ENCODE measurements around the gene FKBP4.

The FKBP4 gene

DNA sequence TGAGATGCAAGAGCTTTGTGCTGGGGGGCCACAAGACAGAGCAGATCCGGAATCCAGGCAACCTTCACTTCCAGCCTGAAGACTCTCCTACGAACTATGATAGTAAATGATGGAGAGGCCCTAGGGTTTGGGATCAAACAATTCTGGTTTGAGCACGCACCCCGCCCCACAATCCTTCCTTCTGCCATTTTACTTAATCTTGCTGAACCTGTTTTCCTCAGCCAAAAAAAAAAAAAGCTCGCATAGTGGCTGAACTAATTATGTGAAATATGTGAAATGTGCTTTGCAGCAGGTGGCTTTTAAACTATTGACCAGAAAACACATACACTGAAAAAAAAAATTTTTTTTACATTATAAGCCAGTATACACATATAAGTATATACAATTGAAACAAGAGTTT, 17.0 kb downstream of the FKBP4 start:
- peak overlapping the region; percentile 79 for H3K27ac ChIP-seq
- DNase-seq (ENCODE audit: low read depth, low spot score): no peak

DNA sequence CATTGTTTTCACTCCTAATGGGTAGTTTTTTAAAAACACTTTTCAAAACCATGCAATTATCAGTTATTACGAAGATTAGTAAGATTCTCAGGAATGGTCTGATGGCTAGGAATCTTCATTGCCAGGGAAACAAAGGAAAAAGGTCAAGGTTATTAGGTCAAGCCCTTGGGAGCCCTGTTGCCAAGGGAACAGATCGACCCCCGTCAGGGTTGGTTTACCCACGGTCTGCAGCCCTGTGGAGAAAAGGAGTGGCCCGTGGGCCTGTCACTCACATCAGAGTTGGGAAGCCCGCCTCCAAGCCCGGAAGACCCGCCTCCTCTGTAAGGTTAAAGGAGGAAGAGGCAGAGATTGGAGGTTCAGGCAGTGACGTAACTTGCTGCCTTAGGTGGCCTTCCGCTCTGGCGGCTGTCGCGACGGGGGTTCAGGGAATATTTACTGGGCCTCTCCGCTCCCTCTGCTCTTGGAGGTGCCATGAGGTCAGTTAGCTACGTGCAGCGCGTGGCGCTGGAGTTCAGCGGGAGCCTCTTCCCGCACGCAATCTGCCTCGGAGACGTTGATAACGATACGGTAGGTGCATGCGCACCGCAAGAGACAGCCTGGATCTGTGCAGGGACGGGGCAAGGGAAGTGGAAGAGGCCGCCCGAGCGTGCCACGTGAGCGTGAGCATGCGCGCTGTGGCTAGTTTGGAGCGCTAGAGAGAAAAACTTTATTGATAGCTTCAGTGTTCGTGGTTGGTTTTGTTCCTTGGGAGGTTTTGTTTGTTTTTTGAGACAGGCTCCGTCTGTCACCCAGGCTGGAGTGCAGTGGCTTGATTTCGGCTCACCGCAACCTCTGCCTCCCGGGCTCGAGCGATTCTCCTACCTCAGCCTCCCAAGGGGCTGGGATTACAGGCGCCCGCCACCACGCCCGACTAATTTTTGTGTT, 17.8 kb downstream of the FKBP4 start, which contains the start of gene ITFG2:
Gene ITFG2, plus strand, starts transcription at position 379 of the 924 bp plus-strand sequence. Its CDS starts 93 bp downstream, at position 472.
- DNase-seq (ENCODE audit: low read depth, low spot score): peak; percentile 92
- peak within 1 kb of the TSS; percentile 79 for H3K27ac ChIP-seq

GRCh38 chr12:2813214-2814185, 18.7 kb downstream of the FKBP4 start:
- no peak for DNase-seq (ENCODE audit: low read depth, low spot score)
- peak overlapping the region; percentile 79 for H3K27ac ChIP-seq

DNA sequence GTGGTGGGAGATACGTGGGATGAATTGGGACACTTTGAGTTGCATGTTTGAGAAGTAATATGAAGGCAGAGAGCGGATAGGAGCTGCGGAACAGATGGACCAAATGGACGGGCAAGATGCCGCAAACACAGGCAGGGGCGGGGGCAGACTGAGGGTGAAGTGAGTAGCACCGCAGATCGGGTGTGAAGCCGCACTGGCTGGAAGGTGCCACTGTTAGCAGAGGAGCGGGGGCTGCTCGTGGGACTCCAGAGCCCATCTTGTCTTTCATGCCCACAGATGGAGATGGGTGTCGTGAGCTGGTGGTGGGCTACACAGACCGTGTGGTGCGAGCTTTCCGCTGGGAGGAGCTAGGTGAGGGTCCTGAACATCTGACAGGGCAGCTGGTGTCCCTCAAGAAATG, 25.0 kb downstream of the FKBP4 start:
- no peak for DNase-seq (ENCODE audit: low read depth, low spot score)
- no peak overlapping the region for H3K27ac ChIP-seq

GRCh38 chr12:2820432-2820831, 25.7 kb downstream of the FKBP4 start:
- DNase-seq (ENCODE audit: low read depth, low spot score): no peak
- H3K27ac ChIP-seq: no peak overlapping the region

GRCh38 chr12:2823483-2823882, 28.7 kb downstream of the FKBP4 start:
- no peak for DNase-seq (ENCODE audit: low read depth, low spot score)
- H3K27ac ChIP-seq: no peak overlapping the region

- no peak for DNase-seq (ENCODE audit: low read depth, low spot score)
- no peak overlapping the region for H3K27ac ChIP-seq
Measured at GRCh38 chr12:2824541-2824940, 29.8 kb downstream of the FKBP4 start.

GRCh38 chr12:2825132-2825531, 30.4 kb downstream of the FKBP4 start:
- no peak for DNase-seq (ENCODE audit: low read depth, low spot score)
- H3K27ac ChIP-seq: no peak overlapping the region

GRCh38 chr12:2826036-2826435, 31.3 kb downstream of the FKBP4 start:
- no peak for DNase-seq (ENCODE audit: low read depth, low spot score)
- no peak overlapping the region for H3K27ac ChIP-seq

DNA sequence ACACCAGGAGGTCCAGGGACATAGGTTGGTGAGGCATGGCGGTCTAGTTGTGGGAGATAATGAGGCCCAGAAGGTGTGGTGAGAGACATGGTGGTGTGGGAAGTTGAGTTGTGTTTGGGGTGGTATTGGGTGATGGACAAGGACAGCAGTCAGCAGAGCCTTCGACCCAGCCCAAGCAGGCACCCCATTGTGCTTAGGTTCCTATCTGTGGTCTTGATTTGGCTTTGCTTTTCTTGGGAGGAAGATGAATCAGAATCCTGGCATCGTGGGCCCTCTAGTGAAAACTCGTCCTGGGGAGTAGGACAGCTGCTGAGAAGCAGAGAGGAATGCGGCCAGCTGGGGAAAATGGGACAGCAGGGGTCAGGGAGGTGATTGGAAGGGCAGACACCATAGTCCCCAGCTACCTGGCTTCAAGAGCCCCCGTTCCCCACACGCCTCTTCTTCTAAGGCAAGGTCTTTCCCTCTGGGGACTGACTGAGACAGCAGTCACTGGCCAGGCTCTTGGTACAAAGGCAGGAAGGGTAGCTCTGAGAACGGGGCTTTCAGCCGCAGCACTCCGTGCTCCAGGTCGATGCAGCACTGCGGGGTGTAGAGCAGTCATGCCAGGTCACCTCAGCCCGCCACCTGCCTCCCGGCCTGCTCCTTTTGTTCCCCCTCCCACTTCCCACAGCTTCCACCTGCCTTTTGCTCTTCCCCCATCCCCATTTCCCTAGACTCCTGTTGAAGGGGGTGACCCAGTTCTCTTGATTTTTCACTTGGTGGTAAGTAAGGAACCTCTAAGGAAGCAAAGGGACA, 32.1 kb downstream of the FKBP4 start:
- no peak overlapping the region for H3K27ac ChIP-seq
- no peak for DNase-seq (ENCODE audit: low read depth, low spot score)

GRCh38 chr12:2829275-2829674, 34.5 kb downstream of the FKBP4 start:
- H3K27ac ChIP-seq: no peak overlapping the region
- no peak for DNase-seq (ENCODE audit: low read depth, low spot score)

DNA sequence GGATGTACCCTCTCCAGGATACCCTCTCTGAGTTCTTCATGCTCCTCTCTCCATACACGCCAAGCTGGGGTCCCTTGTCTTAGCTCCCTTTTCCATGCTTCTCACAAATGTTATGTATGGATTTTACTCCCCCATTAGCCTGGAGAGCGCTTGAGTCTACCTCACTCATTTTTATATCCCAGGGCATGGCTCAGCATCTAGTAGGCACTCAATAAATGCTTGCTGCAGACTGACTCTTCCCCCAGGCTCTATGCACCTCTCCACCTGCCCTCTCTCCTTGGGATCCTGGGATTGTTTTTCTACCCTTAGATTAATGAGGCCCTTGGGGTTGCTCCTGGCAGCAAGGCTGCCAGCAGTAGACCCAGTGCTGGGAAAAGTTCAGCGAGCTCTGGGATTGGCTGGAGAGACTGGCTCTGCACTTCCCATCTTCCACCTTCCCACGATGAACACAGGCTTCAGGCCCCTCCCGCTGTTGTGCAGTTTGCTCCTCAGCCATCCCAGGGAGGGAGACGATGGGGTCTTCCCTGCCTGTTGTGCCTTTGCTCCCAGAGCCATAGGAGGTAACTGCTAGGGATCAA, 37.9 kb downstream of the FKBP4 start:
- no peak for DNase-seq (ENCODE audit: low read depth, low spot score)
- no peak overlapping the region for H3K27ac ChIP-seq

GRCh38 chr12:2833327-2833726, 38.6 kb downstream of the FKBP4 start:
- DNase-seq (ENCODE audit: low read depth, low spot score): no peak
- H3K27ac ChIP-seq: no peak overlapping the region

- no peak overlapping the region for H3K27ac ChIP-seq
- DNase-seq (ENCODE audit: low read depth, low spot score): no peak
Measured at GRCh38 chr12:2833810-2834209, 39.0 kb downstream of the FKBP4 start.

DNA sequence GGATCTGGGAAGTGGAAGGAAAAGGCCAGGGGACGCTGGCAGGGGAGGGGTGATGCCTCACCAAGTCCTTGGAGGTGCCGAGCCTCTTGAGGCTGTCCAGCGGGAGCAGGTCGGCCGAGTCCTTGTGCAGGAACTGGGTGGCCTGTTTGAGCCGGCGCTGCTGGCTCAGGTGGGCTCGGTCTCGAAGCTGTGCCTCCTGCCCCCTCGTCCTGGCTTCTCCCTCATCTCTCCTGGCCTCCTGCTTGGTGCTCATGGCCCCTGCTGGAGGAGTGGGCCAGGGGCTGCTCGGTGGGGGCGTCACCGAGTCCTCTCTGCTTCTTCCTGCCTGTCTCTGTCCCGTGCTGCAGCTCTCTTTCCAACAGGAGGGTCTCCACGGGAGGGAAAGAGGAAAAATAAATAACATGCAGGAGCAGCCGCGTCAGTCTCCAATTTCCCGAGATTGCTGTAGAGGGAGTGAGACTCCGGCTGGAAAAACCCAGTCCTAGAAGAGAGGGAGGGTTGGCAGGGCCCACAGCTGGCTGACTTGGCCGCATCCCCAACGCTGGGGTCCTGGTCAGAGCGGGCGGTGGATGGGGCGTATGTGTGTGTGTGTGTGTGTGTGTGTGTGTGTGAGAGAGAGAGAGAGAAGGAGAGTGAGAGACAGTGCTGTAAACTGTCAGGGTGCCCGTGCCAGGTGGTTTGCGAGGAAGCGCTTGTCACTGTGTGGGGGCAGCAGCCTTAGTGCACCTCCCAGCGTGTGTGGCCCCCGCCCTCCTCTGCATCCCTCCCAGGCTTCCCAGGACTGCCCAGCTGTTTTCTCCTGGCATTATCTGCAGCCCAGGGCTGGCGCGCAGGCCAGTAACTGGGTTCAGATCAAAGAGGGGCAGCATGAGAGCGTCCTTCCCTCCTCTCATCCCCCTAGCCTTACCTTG, 40.1 kb downstream of the FKBP4 start, which contains the start of gene NRIP2:
Gene NRIP2, minus strand, starts transcription at position 455 of the 911 bp plus-strand sequence. Its CDS starts 52 bp downstream, at position 403.
- no peak for DNase-seq (ENCODE audit: low read depth, low spot score)
- no peak within 1 kb of the TSS for H3K27ac ChIP-seq

GRCh38 chr12:2835691-2836403, 41.1 kb downstream of the FKBP4 start:
- H3K27ac ChIP-seq: no peak overlapping the region
- no peak for DNase-seq (ENCODE audit: low read depth, low spot score)

DNA sequence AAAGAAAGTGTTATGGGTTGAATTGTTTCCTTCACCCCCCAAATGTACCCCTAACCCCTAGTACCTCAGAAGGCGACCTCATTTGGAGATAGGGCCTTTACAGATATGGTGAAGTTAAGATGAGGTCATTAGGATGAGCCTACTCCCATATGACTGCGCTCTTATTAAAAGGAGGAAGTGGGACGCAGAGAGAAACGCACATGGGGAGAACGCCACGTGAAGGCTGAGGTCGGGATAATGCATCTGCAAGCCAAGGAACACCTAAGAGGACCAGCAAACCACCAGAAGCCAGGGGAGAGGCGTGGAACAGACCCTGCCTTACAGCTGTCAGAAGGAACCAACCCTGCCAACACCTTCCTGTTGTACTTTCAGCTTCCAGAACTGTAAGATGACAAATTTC, 41.8 kb downstream of the FKBP4 start:
- H3K27ac ChIP-seq: no peak overlapping the region
- no peak for DNase-seq (ENCODE audit: low read depth, low spot score)

DNA sequence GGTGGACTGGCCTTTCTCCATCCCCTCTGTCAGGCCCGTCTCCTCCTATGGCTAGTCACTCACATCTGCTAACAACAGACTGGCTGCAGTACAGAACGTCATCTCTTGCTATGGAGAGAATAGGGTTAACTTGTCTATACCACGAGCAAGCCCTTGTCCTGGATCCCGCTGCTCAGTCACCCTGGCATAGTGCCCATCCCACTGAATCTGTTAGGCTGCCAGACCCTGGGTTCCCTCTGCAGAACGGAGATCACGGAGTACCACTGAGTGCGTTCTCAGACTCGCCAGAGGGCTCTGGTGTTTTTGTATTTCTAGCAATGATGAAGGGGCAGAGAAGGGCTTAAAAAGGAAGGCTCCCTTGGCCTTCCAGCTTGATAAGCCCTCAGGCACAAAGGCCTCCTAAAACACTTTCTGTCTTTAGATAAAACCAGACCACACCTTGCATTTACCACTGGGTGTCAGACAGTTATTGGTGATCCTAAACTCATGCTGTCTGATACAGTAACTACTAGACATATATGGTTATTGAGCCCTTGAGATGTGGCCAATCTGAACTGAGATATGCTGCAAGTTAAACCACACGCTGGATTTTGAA, 46.4 kb downstream of the FKBP4 start:
- no peak for DNase-seq (ENCODE audit: low read depth, low spot score)

More for the DNA sequence above, 46.4 kb downstream of the FKBP4 start:
- no peak overlapping the region for H3K27ac ChIP-seq
